Activated T-cell treated with anti-CD3 and anti-CD28 coated beads, Interleukin-2, amount 50 U/mL, for 72 hours (primary cell): ENCODE measurements around the gene TAPBP. TPM values are rescaled to one million over a fixed set of nuclear protein-coding genes. Genes with fewer than 3 reads are reported as not detected.
"Not testable (repeated sequence)": the region's sequence is repeated elsewhere in the genome, so short reads cannot be mapped to it uniquely, and the experiment has no call there.

Experiments used
- ATAC-seq, 2 donors: fragments of 150-1000 bp; cut with Tn5 transposase; replicated peaks in 1 of 2; 2 replicates each; pipeline ENCODE4 v1.10.0; 2021; ENCODE audit warnings: moderate library complexity in 2 of 2, mild to moderate bottlenecking in 1 of 2
- DNase-seq, 2 donors: peaks; one replicate each; pipeline ENCODE4 v3.0.0; 2021 to 2022; ENCODE audit warnings: mixed read lengths in 1 of 2
- H3K27ac Mint-ChIP-seq: one replicate; pipeline ENCODE4 v1.8.0; 2022; ENCODE audit warnings: mild to moderate bottlenecking, moderate library complexity, mixed read lengths
- H3K27me3 Mint-ChIP-seq: one replicate; pipeline ENCODE4 v1.8.0; 2022; ENCODE audit warnings: low read depth, mixed read lengths
- H3K36me3 Mint-ChIP-seq, 2 donors: one replicate each; pipeline ENCODE4 v1.8.0; 2022; ENCODE audit warnings: mixed read lengths in 2 of 2, mild to moderate bottlenecking in 1 of 2; ENCODE audit not compliant: insufficient read depth in 2 of 2
- H3K4me1 Mint-ChIP-seq: one replicate; pipeline ENCODE4 v1.8.0; 2022; ENCODE audit warnings: low read depth, mixed read lengths
- H3K4me3 Mint-ChIP-seq, 2 donors: one replicate each; pipeline ENCODE4 v1.8.0; 2022; ENCODE audit warnings: mild to moderate bottlenecking in 2 of 2, mixed read lengths in 2 of 2, moderate library complexity in 2 of 2
- H3K9me3 Mint-ChIP-seq, 2 donors: one replicate each; pipeline ENCODE4 v1.8.0; 2022; ENCODE audit warnings: mixed read lengths in 2 of 2
- total RNA-seq, 2 donors: library from RNA; stranded (reverse); gene quantifications; one replicate each; pipeline ENCODE4 v1.2.3, GENCODE V29; 2022

TAPBP gene
- total RNA-seq, 2 donors from 2014 or later = 180 to 210 TPM

GRCh38 chr6:33288141-33288920 lies 25.5 kb downstream of the TAPBP start:
- DNase-seq (no peak), ATAC-seq (no peak)
- Mint-ChIP-seq H3K36me3 (peaks cover 10 to 15% of the 10 kb centered on the region in 2 donors), H3K9me3 (no peaks in the 10 kb centered on the region), H3K27ac (peak overlapping the region; percentile 94), H3K4me1 (peaks cover 49% of the 10 kb centered on the region), H3K4me3 (peak overlapping the region; percentile 97 to 99), H3K27me3 (no peaks in the 10 kb centered on the region)

- Mint-ChIP-seq H3K27ac (peak overlapping the region; percentile 51), H3K4me1 (peaks cover 49% of the 10 kb centered on the region), H3K9me3 (no peaks in the 10 kb centered on the region), H3K36me3 (peaks cover 10 to 14% of the 10 kb centered on the region in 2 donors), H3K27me3 (no peaks in the 10 kb centered on the region), H3K4me3 (peak overlapping the region; percentile 97 to 99)
- ATAC-seq (no peak), DNase-seq (no peak)
Measured at GRCh38 chr6:33286946-33287914, 26.6 kb downstream of the TAPBP start.

- not testable (repeated sequence) for ATAC-seq, H3K27me3 Mint-ChIP-seq, H3K9me3 Mint-ChIP-seq, H3K4me3 Mint-ChIP-seq, DNase-seq, H3K27ac Mint-ChIP-seq
- H3K36me3 Mint-ChIP-seq = peaks cover 10 to 11% of the 10 kb centered on the region in 2 donors
- H3K4me1 Mint-ChIP-seq = peaks cover 37% of the 10 kb centered on the region
Measured at GRCh38 chr6:33285214-33285613, 28.7 kb downstream of the TAPBP start.

GRCh38 chr6:33280539-33280938 lies 33.3 kb downstream of the TAPBP start:
- H3K4me3 Mint-ChIP-seq = no peak overlapping the region
- DNase-seq = no peak
- H3K4me1 Mint-ChIP-seq = peaks cover 31% of the 10 kb centered on the region

GRCh38 chr6:33279971-33280511 lies 33.8 kb downstream of the TAPBP start:
- no peak for DNase-seq
- no peaks in the 10 kb centered on the region for H3K27me3 Mint-ChIP-seq

More at GRCh38 chr6:33280539-33280938, 33.3 kb downstream of the TAPBP start:
- ATAC-seq = no peak
- Mint-ChIP-seq H3K27me3 (no peaks in the 10 kb centered on the region), H3K9me3 (no peaks in the 10 kb centered on the region), H3K36me3 (peaks cover 0 to 8% of the 10 kb centered on the region in 2 donors), H3K27ac (peak overlapping the region; percentile 23)

GRCh38 chr6:33279257-33279695 lies 34.6 kb downstream of the TAPBP start:
- H3K36me3 Mint-ChIP-seq = peaks cover 8 to 20% of the 10 kb centered on the region in 2 donors
- peaks cover 44% of the 10 kb centered on the region for H3K4me1 Mint-ChIP-seq
- no peaks in the 10 kb centered on the region for H3K27me3 Mint-ChIP-seq
- H3K27ac Mint-ChIP-seq = no peak overlapping the region
- DNase-seq (no peak), ATAC-seq (no peak)
- H3K9me3 Mint-ChIP-seq = no peaks in the 10 kb centered on the region
- no peak overlapping the region for H3K4me3 Mint-ChIP-seq

More at GRCh38 chr6:33279971-33280511, 33.8 kb downstream of the TAPBP start:
- H3K4me3 Mint-ChIP-seq = no peak overlapping the region
- H3K27ac Mint-ChIP-seq = peak overlapping the region; percentile 18
- no peak for ATAC-seq
- peaks cover 0 to 13% of the 10 kb centered on the region in 2 donors for H3K36me3 Mint-ChIP-seq
- no peaks in the 10 kb centered on the region for H3K9me3 Mint-ChIP-seq
- peaks cover 36% of the 10 kb centered on the region for H3K4me1 Mint-ChIP-seq

GRCh38 chr6:33278810-33279209 lies 35.1 kb downstream of the TAPBP start:
- Mint-ChIP-seq H3K27ac (peak overlapping the region; percentile 70), H3K9me3 (no peaks in the 10 kb centered on the region), H3K36me3 (peaks cover 10 to 23% of the 10 kb centered on the region in 2 donors), H3K4me3 (no peak overlapping the region), H3K4me1 (peaks cover 49% of the 10 kb centered on the region), H3K27me3 (no peaks in the 10 kb centered on the region)
- no peak for DNase-seq
- ATAC-seq = no peak

GRCh38 chr6:33278392-33278741 lies 35.5 kb downstream of the TAPBP start:
- Mint-ChIP-seq H3K4me1 (peaks cover 53% of the 10 kb centered on the region), H3K27me3 (no peaks in the 10 kb centered on the region), H3K4me3 (peak overlapping the region; percentile 94 to 98), H3K27ac (peak overlapping the region; percentile 70), H3K36me3 (peaks cover 10 to 28% of the 10 kb centered on the region in 2 donors), H3K9me3 (no peaks in the 10 kb centered on the region)
- no peak for DNase-seq
- no peak for ATAC-seq

GRCh38 chr6:33277663-33278391 lies 36.1 kb downstream of the TAPBP start:
- ATAC-seq (peak; percentile 5 to 10), DNase-seq (peak; percentile 44 to 45)
- Mint-ChIP-seq H3K4me1 (peaks cover 57% of the 10 kb centered on the region), H3K4me3 (peak overlapping the region; percentile 94 to 98), H3K9me3 (no peaks in the 10 kb centered on the region), H3K36me3 (peaks cover 16 to 33% of the 10 kb centered on the region in 2 donors), H3K27ac (peak overlapping the region; percentile 89), H3K27me3 (no peaks in the 10 kb centered on the region)

GRCh38 chr6:33276864-33277662 lies 36.8 kb downstream of the TAPBP start, which contains the start of gene B3GALT4:
TSS of gene B3GALT4 (plus strand) at chr6:33277123. CDS start at chr6:33277420, 297 bp downstream.
- no peaks in the 10 kb centered on the region for H3K27me3 Mint-ChIP-seq

GRCh38 chr6:33276581-33276863 lies 37.4 kb downstream of the TAPBP start:
- ATAC-seq (no peak), DNase-seq (no peak)
- Mint-ChIP-seq H3K27me3 (no peaks in the 10 kb centered on the region), H3K4me3 (peak overlapping the region; percentile 94 to 98), H3K9me3 (no peaks in the 10 kb centered on the region), H3K27ac (peak overlapping the region; percentile 79), H3K36me3 (peaks cover 26 to 46% of the 10 kb centered on the region in 2 donors), H3K4me1 (peaks cover 67% of the 10 kb centered on the region)

More at GRCh38 chr6:33276864-33277662, 36.8 kb downstream of the TAPBP start, which contains the start of gene B3GALT4:
- peaks cover 65% of the 10 kb centered on the region for H3K4me1 Mint-ChIP-seq
- ATAC-seq (peak; percentile 77 to 80), DNase-seq (peak; percentile 86 to 87)
- H3K9me3 Mint-ChIP-seq = no peaks in the 10 kb centered on the region
- H3K27ac Mint-ChIP-seq = peak within 1 kb of the TSS; percentile 98
- H3K4me3 Mint-ChIP-seq = peak within 1 kb of the TSS; percentile 94 to 98
- peaks cover 21 to 41% of the 10 kb centered on the region in 2 donors for H3K36me3 Mint-ChIP-seq
